GM12872 (cell line): ENCODE measurements around the gene BYSL.

Experiments used
- TF ChIP-seq, protein P1 (sequence below): IDR thresholded peaks from 3 replicates; pipeline ENCODE4 v1.5.1; 2011; ENCODE audit warnings: low read depth, mild to moderate bottlenecking, low read length, moderate library complexity; ENCODE audit not compliant: insufficient read depth

BYSL gene

DNA sequence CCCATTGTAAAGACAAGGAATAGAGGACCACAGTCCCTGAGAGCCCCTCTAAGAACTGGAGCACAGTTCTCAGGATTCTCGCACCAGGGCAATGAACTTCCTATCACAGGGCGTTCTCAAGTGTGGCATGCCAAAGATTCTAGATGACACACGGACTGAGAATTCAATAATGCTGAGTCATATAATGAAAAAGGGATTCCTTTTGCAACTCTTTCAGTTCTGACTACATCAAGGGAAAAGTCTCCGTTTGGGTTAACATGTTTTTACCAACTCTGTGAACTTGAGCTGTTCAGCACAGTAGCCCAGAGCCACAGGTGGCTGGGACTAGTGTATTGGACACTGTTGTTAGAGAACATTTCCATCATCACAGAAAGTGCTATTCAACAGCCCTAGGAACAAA is 3.8 kb upstream of the BYSL start:
- TF ChIP-seq, protein P1, sequence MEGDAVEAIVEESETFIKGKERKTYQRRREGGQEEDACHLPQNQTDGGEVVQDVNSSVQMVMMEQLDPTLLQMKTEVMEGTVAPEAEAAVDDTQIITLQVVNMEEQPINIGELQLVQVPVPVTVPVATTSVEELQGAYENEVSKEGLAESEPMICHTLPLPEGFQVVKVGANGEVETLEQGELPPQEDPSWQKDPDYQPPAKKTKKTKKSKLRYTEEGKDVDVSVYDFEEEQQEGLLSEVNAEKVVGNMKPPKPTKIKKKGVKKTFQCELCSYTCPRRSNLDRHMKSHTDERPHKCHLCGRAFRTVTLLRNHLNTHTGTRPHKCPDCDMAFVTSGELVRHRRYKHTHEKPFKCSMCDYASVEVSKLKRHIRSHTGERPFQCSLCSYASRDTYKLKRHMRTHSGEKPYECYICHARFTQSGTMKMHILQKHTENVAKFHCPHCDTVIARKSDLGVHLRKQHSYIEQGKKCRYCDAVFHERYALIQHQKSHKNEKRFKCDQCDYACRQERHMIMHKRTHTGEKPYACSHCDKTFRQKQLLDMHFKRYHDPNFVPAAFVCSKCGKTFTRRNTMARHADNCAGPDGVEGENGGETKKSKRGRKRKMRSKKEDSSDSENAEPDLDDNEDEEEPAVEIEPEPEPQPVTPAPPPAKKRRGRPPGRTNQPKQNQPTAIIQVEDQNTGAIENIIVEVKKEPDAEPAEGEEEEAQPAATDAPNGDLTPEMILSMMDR = no peak

DNA sequence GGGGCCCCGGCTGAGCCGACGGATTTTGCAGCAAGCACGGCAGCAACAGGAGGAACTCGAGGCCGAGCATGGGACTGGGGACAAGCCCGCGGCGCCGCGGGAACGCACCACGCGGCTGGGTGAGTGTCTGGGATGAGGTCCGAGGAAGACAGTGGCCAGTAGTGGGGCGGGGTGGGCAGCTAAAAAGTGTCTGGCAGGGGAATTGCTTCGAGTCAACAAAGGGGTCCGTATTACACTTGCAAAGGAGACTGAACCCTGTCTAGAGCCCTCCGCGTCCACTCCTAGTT is 356 bp downstream of the BYSL start:
- TF ChIP-seq, protein P1 = no peak

DNA sequence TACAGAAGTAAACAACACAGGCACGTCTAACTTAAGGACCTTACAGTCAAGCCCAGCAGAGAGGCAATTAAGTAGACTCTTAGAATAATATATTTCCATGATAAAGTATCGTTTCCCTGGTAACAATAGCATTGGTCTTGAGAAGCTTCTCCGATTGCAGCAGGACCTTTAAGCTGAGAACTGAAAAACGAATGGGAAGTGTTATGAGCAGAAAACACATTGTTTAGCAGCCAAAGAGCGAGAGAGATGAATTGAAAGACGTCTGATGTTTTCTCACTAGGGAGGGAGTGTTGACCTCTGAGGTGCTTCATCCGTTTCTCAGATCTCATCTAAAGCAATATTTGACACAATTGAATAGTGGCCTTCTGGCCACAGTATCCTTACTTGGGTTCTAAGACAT is 855 bp downstream of the BYSL start:
- TF ChIP-seq, protein P1 = no peak

DNA sequence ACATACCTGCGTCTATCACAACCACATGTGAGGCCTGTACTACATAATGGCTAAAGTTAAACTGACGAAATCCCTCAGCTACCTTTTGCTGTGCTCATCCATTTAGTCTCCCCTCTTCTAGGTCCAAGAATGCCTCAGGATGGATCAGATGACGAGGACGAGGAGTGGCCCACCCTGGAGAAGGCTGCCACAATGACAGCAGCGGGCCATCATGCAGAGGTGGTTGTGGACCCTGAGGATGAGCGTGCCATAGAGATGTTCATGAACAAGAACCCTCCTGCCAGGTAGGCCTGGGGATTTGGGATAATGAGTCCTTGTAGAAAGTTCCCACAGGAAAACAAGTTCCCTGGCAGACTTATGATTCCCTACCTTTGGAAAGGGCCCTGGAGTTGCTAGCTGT is 6.0 kb downstream of the BYSL start:
- TF ChIP-seq, protein P1 = no peak

DNA sequence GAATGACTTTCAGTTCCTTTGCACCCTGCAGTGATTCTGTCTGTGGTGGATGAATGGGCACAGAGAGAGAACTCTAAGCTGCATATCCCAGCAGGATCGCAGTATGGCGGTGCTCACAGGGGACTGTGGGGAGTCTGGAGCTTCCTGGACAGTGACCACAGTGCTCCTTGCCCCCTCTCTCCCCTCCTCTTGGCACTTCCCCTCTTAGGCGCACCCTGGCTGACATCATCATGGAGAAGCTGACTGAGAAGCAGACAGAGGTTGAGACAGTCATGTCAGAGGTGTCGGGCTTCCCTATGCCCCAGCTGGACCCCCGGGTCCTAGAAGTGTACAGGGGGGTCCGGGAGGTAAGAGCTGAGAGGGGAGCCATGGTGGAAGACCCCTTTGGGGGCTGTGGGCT is 8.6 kb downstream of the BYSL start:
- TF ChIP-seq, protein P1 = no peak

DNA sequence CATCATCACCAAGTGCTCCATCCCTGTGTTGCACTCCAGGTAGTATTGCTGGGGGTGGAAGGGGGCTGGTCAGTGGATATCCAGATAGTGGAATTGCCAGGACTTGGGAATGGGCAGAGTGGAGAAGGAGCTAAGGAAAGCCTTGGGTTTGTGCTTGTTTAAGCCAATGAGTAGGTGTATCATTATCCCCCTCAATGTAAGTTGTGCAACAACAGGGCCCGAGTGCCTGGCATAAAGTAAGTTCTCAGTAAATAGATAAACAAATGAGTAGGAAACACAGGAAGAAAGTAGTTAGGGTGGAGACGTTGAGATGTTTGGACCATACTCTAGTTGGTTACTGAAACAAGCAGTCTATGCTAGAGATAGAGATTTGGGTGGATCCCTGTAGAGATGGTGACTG is 10.5 kb downstream of the BYSL start:
- TF ChIP-seq, protein P1 = no peak

DNA sequence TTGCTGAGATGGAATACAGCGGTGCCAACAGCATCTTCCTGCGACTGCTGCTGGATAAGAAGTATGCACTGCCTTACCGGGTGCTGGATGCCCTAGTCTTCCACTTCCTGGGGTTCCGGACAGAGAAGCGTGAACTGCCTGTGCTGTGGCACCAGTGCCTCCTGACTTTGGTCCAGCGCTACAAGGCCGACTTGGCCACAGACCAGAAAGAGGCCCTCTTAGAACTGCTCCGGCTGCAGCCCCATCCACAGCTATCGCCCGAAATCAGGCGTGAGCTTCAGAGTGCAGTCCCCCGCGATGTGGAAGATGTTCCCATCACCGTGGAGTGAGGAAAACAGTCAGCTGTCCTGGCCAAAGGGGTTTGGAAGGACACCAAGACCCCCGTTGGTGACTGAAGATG is 11.1 kb downstream of the BYSL start:
- TF ChIP-seq, protein P1 = no peak

DNA sequence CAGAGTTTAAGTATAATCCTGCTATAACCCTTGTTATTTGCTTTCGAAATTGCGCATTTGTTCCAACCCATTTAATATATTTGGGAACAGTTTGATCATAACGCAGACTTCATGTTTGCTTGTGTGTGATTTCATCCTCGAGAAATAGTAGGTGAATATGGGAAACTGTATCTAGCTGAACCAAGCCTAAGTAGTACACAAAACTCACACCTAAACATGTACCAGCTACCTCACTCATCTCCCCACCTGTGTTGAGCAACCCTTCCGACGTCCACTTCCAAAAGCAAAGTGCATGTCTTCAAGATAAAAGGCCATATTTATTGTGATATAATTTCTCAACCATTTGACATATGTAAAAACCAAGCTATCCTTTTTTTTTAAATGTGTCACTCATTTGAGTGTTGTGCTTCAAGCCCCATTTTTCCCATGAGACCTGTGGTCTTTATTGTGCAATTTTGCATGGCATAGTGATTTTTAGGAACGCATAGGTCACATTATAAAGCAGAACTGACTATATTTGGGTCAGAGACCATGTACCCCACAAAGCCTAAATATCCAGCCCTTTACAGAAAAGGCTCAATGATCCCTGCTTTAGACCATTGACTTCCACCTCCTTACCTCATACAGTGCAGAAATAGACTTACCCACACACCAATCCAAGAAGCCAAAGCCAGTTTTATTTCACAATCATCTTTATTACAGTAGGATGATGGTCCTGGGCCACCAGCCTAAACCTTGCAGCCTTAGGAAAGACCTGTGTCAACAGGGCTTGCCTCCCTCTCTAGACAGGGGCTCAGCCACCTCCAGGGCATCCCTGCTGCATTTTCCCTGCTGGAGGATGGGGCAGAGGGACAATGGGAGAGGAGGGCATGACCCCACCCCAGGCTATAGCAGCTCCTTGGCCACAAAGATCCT is 13.2 kb downstream of the BYSL start:
- TF ChIP-seq, protein P1 = no peak
